ENCODE measurements around the gene PLIN4.
A peak's percentile ranks its signal among the peaks of the same experiment; 100 is the strongest.
"Not testable (repeated sequence)": the region's sequence is repeated elsewhere in the genome, so short reads cannot be mapped to it uniquely, and the experiment has no call there.

PLIN4 gene, protein sequence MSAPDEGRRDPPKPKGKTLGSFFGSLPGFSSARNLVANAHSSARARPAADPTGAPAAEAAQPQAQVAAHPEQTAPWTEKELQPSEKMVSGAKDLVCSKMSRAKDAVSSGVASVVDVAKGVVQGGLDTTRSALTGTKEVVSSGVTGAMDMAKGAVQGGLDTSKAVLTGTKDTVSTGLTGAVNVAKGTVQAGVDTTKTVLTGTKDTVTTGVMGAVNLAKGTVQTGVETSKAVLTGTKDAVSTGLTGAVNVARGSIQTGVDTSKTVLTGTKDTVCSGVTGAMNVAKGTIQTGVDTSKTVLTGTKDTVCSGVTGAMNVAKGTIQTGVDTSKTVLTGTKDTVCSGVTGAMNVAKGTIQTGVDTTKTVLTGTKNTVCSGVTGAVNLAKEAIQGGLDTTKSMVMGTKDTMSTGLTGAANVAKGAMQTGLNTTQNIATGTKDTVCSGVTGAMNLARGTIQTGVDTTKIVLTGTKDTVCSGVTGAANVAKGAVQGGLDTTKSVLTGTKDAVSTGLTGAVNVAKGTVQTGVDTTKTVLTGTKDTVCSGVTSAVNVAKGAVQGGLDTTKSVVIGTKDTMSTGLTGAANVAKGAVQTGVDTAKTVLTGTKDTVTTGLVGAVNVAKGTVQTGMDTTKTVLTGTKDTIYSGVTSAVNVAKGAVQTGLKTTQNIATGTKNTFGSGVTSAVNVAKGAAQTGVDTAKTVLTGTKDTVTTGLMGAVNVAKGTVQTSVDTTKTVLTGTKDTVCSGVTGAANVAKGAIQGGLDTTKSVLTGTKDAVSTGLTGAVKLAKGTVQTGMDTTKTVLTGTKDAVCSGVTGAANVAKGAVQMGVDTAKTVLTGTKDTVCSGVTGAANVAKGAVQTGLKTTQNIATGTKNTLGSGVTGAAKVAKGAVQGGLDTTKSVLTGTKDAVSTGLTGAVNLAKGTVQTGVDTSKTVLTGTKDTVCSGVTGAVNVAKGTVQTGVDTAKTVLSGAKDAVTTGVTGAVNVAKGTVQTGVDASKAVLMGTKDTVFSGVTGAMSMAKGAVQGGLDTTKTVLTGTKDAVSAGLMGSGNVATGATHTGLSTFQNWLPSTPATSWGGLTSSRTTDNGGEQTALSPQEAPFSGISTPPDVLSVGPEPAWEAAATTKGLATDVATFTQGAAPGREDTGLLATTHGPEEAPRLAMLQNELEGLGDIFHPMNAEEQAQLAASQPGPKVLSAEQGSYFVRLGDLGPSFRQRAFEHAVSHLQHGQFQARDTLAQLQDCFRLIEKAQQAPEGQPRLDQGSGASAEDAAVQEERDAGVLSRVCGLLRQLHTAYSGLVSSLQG (N-terminal part only)

DNA sequence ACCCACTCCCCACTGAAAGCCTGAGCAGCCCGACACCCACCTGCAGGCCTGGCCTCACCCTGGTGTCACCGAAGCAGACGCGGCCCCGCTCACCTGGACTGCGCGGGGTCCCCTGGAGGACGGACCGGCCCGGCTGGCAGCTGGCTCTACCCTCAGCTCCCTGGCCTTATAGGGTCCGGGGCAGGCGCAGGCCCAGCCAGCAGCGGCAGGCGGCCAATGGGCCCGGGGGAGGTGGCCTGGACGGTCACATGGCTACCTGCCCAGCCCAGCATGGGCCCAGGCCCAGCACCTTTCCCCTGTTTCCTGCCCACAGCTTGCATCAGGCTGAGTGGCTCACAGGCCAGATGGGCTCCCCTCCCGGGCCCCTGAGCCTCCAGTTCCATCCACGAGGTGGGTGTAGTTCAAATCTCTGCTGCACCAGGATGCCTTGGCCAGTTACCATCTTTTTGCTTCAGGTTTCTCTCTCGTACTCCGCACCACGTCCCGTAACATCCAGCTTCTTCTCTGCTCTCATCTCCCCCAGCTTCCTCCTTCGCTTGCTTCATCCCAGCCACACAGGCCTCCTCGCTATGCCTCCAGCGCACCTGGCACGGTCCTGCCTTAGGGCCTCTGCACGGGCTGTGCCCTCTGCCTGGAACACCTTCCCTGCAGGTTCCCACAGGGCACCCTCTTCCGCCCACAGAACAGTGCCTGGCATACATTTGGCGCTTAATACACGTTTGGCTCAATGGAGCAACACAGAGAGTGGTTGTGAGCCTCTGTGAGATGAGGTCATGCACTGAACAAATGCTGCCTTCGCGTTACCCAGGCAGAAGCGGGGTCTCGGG is at the start of gene PLIN4:
Gene PLIN4, minus strand, starts transcription at position 142 of the 827 bp plus-strand sequence. CDS start 214 bp downstream, outside the sequence.
- DNase-seq (ENCODE audit: low spot score): peak; percentile 56

DNA sequence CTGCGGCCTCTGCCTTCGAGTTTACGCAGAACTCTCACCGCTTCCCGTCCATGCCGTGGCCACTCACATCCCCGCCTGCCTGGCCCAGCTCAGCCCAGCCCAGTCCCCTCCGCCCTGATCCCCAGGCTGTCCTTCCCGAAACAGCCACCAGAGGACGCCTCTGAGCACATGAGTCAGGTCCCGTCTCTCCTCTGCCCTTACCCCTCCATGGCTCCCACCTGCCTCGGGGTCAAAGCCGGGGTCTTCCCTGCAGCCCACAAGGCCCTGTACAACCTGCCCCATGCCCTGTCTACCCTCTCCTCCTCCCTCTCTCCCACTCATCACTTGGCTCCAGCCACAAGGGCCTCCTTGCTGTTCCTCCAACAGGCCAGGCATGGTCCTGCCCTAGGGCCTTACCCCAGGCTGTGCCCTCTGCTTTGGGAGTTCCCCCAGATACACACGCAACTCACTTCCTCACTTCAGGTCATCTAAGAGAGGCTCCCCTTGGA is 49.3 kb upstream of the PLIN4 start:
- DNase-seq (ENCODE audit: low spot score): peak; percentile 70

DNA sequence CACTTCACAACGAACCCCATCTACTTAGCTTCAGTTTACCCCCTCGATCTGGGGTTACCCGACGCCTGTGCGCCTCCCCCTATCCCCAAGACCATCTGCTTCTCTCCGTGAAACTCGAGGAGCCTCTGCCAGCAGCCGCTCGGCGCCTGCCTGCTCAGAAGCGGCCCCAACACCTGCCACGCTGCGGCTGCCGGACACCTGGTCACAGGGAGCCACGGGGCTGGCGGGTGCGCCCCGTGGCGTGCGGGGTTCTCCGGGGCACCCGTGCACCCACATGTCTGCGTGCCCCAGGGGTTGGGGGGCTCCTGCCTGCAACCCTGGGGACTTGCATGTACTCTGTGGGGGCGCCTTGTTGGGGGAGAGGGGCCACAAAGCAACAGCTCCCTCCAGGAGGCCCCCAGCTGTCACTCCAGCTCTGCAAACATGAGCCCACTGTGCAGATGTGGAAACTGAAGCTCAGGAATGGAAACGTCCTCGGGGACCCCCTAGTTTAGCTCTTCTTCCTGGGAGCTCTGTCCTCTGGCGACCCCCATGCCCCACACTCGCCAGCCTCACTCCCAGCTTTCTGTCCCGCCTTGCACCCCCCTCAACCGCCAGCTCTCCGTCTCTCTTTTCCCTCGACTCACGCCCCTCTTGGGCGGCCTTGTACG is 48.2 kb upstream of the PLIN4 start:
- DNase-seq (ENCODE audit: low spot score): no peak

DNA sequence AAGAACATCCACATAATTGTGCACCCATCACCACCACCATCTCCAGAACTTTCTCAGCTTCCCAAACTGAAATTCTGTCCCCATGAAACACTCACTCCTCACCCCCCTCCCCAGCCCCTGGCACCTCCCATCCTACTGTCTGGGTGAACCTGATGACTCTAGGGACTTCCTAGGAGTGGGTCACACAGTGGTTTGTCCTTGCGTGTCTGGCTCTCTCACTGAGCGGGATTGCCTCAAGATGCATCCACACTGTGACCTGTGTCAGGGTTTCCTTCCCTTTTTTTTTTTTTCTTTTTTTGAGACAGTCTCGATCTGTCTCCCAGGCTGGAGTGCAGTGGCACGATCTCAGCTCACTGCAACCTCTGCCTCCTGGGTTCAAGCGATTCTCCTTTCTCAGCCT is 45.3 kb upstream of the PLIN4 start:
- DNase-seq (ENCODE audit: low spot score): not testable (repeated sequence)

DNA sequence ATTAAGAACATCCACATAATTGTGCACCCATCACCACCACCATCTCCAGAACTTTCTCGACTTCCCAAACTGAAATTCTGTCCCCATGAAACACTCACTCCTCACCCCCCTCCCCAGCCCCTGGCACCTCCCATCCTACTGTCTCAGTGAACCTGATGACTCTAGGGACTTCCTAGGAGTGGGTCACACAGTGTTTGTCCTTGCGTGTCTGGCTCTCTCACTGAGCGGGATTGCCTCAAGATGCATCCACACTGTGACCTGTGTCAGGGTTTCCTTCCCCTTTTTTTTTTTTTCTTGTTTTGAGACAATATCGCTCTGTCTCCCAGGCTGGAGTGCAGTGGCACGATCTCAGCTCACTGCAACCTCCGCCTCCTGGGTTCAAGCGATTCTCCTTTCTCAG is 43.8 kb upstream of the PLIN4 start:
- not testable (repeated sequence) for DNase-seq (ENCODE audit: low spot score)

DNA sequence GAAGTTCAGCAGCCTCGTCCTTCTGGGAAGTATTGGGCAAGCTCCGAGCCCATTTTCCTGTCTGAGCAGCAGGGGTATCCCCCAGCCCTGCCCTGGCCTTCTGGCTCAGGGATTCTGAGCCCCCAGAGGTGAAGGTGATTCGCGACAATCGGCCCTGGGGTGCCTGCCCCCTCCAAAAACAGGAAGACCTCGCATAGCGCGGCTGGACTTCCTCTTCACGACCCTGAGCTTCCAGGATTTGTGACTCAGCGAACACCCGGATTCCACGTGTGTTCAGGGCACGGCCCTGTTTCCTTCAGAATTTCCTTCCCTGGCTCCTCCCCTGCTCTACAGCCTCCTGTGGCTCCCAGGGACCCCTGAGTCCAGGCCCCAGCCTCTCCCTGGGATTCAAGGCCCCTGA is 41.3 kb upstream of the PLIN4 start, which contains the start of gene SEMA6B:
Gene SEMA6B, minus strand, starts transcription at position 116 of the 400 bp plus-strand sequence. CDS start 1,227 bp downstream, outside the sequence.
- DNase-seq (ENCODE audit: low spot score): no peak

DNA sequence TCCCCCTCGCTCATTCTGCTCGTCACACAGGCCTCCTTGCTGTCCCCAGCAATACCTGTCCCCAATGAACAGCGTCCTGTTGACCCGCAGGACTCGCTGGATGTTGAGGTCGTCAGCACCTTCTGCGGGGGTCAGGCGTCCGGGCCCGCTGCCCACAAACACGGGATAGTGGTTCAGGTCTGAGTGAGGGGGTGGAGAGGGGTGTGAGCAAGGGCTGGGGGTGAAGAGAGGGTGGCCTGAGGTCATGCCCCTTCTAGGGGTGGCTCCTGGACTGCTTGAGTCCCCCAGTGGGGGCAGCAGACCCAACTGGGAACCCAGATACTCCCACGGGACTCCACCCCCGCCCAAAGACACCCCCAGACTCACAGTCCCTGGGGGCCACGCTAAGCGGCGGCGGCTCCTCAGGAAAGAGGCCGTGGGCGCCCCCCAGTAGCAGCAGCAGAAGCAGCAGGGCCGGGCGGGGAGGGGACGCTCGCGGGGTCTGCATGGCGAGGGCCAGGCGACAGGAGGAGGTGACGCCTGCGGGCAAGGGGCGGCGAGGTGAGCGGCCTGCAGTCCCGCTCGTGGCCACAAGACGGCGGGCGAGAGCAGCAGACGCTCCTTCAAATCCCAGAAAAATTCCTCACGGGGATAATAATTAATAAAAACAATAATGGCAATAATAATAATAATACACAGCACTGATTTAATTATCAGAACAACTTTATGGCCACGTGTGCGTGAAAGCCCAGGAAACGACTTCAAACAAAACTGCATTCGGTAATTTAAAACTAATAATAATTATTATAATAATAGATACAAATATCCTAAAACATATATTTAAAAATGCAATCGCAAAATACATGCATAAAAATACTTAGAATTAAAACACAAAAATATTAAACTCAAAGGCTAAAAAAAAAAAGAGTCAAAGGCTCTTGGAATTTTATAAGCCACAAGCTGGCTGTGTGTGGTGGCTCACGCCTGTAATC is 40.0 kb upstream of the PLIN4 start:
- peak; percentile 82 for DNase-seq (ENCODE audit: low spot score)

DNA sequence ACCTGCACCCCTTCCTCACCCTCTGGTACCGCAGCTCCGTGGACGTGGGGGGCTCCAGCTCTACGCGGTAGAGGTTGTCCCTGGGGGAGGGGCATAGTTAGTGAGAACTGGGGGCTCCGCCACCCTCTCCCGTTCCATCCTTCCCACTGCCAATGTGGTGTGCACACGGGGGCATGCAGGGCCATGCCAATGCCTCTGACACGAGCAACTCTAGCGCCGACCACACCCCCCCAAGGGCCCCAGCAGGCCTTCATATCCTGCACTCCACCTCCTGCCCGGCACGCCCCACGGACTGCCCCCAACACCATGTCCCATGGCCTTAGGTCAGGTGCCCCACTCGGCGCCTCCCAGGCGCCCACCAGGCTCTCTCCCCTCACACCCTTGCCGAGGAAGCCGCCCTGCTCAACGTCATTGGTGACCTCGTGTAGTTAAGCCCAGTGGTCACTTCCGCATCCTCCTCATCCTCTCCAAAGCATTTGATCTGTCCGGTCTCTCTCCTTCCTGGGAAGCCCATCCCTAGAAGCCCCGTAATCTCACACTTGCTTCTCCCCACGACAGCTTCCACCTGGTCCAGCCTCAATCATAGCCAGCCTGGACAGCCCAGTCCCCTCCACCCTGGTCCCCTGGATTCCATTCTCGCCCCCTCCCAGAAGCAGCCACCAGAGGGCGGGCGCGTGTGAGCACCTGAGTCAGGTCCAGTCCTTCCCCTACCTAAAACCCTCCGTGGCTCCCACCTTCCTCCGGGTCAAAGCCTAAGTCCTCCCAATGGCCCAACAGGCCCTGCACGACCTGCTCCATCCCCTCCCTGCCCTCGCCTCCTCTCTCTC is 39.1 kb upstream of the PLIN4 start:
- no peak for DNase-seq (ENCODE audit: low spot score)

DNA sequence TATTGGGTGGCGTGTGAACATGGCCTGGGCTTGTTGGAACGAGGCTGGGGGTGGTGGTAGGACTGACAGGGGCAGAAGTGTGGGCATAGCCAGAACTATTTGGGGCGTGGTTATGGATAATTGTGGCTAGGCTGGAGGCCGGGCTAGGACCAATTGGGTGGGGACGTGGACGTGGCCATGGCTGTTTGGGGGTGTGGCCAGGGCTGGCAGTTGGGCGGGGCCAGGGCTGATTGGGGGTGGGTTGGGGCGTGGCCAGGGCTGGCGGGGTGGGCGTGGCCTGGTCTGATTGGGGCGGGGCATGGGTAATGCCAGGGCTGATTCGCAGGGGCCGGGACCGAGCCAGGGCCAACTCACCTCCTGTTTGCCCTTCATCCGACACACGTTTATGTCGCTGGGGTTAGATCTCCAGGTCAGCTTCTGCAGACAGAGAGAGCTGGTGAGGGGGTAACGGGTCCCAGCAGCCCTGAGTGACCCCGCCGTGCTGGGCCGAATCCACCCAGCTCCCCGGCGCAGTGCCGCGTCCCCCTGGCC is 38.4 kb upstream of the PLIN4 start:
- peak; percentile 89 for DNase-seq (ENCODE audit: low spot score)

DNA sequence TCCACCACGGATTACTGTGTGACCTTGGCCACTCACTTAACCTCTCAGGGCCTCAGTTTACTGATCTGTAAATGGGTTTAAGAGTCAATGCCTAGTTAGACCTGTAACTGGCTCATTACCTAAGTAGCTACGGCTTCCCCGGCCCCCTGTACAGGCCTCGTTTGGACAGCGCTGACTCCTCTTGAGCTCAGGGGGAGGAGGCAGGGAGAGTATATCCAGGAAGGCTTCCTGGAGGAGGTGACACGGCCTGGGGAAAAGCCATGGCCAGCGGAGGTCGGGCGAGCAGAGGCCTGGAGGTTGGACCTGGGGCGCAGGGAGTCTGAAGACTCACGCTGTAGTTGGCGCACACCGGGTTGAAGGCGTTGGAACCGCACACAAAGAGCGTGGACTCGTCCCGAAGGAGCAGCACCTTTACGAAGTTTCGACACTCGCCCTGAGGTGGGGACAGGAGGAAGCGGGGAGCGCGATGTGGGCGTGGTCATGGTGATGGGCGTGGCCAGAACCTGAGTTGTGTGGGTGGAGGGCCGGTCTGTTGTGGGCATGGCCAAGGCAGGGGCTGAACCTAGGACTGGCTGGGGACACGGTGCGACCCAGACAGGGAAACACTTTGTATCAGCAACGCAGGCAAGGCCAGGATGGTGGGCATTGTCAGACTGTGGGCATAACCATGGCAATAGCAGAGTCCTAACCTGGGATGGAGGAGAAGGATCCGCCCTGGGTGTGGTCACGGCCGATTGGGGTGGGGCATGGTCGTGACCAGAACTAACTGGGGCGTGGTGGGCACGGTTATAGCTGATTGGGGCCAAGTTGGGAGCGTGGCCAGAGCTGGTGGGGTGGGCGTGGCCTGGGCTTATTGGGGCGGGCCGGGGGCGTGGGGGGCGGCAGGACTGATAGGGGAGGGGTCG is 37.6 kb upstream of the PLIN4 start:
- no peak for DNase-seq (ENCODE audit: low spot score)

DNA sequence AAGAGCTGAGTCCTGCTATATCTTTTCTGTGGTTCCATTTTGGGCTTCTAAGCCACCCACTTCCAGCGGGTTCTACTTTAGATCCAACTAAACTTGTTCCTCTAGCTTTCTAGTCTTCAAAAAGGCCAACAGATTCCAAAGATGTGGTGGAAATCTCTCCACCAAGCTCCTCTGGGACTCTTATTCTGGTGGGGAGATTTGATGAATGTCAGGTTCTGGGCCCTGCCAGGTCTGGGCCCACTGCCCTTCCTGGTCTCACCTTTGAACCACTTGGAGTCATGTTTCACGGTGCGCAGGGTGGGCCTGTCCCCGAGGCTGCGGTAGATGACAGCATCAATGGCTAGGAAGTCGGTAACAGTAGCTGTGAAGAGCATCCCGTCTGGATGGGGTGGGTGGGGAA is 36.4 kb upstream of the PLIN4 start:
- DNase-seq (ENCODE audit: low spot score): no peak

DNA sequence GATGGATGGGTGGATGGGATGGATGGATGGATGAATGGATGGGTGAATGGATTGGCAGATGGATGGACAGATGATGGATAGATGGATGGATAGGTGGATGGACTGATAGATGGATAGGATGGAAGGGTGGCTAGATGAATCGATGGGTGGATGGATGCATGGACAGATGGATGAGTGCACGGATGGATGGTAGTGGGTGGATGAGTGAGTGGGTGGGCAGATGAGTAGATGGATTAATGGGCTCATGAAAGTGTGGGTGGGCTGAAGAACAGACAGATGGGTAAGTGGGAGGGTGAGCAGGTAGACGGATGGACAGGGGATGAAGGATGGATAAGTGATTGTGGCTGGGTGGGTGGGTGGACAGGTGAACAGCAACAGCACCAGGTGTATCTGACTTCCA is 35.5 kb upstream of the PLIN4 start:
- DNase-seq (ENCODE audit: low spot score): no peak

DNA sequence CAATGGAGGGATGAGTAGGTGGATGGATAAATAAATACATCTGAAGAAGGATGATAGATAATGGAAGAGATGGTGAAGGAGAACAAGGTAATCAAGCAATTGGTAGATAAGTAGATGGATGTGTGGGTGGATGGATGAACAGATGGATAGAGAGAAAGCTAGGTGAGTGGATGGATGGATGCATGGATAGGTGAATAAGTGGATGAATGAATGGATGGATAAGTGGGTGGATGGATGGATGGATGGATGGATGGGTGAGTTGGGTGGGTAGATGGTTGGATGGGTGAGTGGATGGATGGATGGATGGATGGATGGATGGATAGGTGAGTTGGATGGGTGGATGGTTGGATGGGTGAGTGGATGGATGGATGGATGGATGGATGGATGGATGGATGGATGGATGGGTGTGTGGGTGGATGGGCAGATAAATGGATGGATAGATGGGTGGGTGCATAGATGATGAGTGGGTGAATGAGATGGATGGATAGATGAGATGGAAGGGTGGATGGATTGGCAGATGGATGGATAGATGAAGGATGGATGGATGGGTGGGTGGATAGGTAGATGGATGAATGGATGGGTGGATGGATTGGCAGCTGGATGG is 34.9 kb upstream of the PLIN4 start:
- no peak for DNase-seq (ENCODE audit: low spot score)

DNA sequence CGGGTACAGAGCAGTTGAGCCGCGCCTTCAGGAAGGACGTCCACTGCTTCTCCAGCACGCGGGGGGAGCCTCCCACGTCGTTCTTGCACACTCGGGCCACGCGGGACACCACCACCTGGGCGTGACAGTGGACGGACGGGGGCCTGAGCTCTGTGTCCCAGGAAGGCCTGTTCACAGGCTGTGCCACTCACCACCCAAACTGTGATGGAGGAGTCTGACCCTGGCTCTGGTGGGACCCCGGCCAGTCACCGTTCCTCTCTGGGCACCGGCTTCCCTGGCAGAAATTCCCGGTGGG is 34.2 kb upstream of the PLIN4 start:
- DNase-seq (ENCODE audit: low spot score): no peak

DNA sequence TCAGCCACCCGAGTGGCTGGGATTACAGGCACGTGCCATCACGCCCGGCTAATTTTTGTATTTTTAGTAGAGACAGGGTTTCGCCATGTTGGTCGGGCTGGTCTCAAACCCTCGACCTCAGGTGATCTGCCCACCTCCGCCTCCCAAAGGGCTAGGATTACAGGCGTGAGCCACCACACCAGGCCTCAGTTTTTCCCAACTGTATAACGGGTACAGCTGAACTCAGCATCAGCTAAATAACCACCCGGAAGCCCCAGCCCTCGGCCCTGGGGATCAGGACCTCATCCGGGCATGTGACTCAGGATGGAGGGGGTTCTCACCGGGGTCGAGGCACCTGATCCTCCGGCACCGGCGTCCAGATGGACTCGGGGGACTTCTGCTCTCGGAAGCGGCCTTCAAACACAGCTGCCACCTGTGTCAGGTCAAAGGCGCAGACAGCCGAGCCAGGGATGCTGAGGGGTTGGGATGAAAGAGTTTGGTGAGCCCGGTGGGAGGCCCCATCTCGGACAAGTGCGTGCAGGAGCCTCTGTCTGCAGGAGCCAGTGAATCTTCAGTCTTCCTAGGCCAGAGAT is 32.3 kb upstream of the PLIN4 start:
- no peak for DNase-seq (ENCODE audit: low spot score)

DNA sequence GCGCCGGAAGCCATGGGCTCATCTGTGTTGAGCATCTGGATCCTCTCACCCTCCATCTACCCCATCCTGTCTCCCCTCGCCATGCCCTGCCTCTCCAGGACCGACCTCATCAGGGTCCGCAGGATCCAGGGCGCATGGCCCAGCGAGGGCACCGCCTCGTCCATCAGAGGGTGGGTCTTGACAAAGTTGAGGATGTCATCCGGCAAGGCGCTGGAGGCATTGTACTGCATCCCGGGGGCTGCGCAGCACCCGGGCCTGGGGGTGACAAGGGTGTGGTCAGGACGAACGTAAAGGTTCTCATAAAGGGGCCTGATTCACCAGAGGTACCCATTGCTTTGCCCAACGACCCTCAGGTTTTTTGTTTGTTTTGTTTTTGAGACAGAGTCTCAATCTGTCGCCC is 31.7 kb upstream of the PLIN4 start:
- no peak for DNase-seq (ENCODE audit: low spot score)

DNA sequence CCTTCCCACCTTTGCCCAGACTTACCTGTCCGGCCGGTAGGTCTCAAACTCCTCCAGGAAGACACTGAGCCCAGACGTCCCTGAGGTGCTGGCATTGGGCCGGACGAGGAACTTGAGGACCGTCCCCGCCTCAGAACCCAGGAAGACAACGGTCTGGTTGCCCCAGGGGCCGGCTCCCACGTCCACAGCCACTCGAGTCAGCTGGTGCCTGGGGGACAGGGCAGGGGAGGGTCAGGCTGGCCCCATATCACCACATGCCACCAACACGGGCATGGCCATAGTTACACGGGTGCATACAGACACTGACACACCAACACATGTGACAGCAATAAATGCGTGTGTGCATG is 29.9 kb upstream of the PLIN4 start:
- no peak for DNase-seq (ENCODE audit: low spot score)
